ENCODE results near the gene TMEM123.

GRCh38 chr11:102357116-102357515 is 95.4 kb downstream of the TMEM123 start:
- TF ChIP-seq, protein P1, sequence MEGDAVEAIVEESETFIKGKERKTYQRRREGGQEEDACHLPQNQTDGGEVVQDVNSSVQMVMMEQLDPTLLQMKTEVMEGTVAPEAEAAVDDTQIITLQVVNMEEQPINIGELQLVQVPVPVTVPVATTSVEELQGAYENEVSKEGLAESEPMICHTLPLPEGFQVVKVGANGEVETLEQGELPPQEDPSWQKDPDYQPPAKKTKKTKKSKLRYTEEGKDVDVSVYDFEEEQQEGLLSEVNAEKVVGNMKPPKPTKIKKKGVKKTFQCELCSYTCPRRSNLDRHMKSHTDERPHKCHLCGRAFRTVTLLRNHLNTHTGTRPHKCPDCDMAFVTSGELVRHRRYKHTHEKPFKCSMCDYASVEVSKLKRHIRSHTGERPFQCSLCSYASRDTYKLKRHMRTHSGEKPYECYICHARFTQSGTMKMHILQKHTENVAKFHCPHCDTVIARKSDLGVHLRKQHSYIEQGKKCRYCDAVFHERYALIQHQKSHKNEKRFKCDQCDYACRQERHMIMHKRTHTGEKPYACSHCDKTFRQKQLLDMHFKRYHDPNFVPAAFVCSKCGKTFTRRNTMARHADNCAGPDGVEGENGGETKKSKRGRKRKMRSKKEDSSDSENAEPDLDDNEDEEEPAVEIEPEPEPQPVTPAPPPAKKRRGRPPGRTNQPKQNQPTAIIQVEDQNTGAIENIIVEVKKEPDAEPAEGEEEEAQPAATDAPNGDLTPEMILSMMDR (IDR thresholded peaks at IDR 0.05): no peak
- no peak for TF ChIP-seq POLR2A (IDR thresholded peaks at IDR 0.05)
